GM12865 (cell line): ENCODE results near the gene HSP90AB1.

Experiments
- DNase-seq: peaks from one replicate; pipeline ENCODE4 v3.0.0; 2010; ENCODE audit warnings: low read depth
- H3K4me3 ChIP-seq: 2 replicates; pipeline ENCODE4 v1.5.1; 2011; ENCODE audit warnings: mild to moderate bottlenecking, low read depth, low read length, control low read depth
- CTCF ChIP-seq: IDR thresholded peaks from 2 replicates; pipeline ENCODE4 v1.5.1; 2011; ENCODE audit warnings: low read length, control low read depth, low read depth, inconsistent platforms; ENCODE audit not compliant: insufficient read depth; ENCODE audit errors: missing control alignments

The HSP90AB1 gene

GRCh38 chr6:44260451-44261297 lies 13.8 kb downstream of the HSP90AB1 start:
- DNase-seq: peak; percentile 54
- no peak for TF ChIP-seq CTCF
- peak overlapping the region; percentile 95 for H3K4me3 ChIP-seq

- no peak for TF ChIP-seq CTCF
- peak overlapping the region; percentile 95 for H3K4me3 ChIP-seq
- DNase-seq: no peak
Observed at GRCh38 chr6:44261581-44261980, 14.7 kb downstream of the HSP90AB1 start.

DNA sequence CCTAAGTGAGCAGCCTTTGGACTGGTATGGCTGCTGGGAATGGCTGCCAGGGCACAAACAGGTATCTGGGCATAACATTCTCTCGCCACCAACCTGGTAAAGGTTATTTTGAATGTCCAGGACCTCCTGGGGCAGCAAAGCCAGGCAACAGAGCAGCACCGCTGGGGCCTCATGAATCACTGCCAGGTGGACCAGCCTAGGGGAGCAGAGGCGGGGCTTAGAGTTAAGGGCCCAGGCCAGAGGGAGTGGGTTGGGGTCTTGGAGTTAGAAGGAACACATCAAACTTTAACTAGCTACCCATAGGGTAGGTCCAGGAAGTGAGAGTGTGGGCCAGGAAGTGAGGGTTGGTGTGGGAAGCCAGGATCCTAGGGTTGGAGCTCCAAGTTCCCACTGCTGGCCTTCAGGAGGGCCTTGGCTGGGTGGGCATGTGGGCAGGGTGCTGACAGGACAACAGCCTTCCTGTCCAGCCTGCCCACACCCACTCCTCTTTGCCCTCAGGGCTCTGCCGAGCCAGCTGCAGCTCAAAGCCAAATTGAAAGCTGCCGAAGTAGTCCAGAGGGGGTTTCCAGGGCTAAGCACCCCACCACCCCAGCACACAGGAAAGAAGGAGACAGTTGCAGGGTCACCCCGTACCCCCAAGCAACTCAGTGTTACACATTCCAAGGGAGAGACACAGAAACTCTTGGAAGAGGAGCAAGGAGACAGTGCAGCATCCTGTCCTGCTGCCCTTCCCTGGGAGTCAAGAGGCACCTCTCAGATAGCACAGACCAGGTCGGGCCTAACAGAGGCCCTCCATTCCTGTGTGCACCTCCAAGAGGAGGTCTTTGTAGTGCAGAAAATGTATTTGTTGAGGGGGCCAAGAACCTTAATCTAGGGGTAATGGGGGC lies 15.8 kb downstream of the HSP90AB1 start:
- no peak for TF ChIP-seq CTCF
- H3K4me3 ChIP-seq: peak overlapping the region; percentile 95
- peak; percentile 46 for DNase-seq

DNA sequence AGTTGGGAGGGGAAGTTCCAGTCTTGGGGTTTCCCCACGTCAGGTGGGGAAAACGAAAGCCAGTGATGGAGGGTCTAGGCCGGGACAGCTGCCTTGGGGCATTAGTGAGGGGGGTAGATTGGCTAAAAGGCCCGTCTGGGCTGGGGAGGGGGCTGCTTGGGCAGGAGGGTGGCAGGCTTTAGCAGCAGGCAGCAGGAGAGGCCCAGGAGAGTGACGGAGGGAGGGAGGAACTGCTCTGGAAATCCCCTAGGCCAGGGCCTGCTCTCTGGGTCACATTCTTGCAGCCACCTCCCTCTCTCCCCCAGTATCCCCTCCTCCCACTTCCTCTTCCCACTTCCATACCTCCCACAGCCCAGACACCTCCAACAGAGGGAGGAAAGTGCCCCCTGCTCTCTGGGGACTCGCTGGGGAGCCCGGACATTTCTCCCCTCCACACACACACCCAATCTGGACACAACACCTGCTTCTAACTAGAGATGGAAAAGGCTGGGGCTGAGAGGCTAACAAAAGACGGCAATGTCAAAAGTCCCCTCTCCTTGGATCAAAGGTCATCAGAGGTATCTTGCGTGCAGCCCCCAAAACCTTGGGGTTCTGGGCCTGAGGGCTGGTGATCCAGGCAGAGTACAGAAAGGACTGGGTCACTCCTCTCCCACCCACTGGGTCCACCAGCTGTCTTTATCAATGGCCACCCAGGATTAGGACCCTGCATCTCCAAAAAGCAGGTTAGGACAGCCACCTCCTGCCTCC lies 16.6 kb downstream of the HSP90AB1 start:
- peak; percentile 79 for DNase-seq
- no peak for TF ChIP-seq CTCF
- peak overlapping the region; percentile 95 for H3K4me3 ChIP-seq

GRCh38 chr6:44264154-44265006 lies 17.5 kb downstream of the HSP90AB1 start:
- no peak for TF ChIP-seq CTCF
- H3K4me3 ChIP-seq: peak overlapping the region; percentile 95
- DNase-seq: peak; percentile 85
